AG09309 (cell line): ENCODE results near the gene ZDHHC3.

Experiments used
- DNase-seq: peaks from one replicate; pipeline ENCODE4 v3.0.0-alpha.2; 2010; ENCODE audit warnings: low read depth
- H3K4me3 ChIP-seq: 2 replicates; pipeline ENCODE4 v1.5.1; 2011; ENCODE audit warnings: mild to moderate bottlenecking, low read depth, low read length, moderate library complexity; ENCODE audit not compliant: control insufficient read depth
- TF ChIP-seq, protein P1 (sequence below): IDR thresholded peaks from 2 replicates; pipeline ENCODE4 v1.5.1; 2011; ENCODE audit warnings: mild to moderate bottlenecking, low read depth, low read length, inconsistent platforms; ENCODE audit not compliant: insufficient read depth, control insufficient read depth; ENCODE audit errors: missing control alignments

ZDHHC3 gene

DNA sequence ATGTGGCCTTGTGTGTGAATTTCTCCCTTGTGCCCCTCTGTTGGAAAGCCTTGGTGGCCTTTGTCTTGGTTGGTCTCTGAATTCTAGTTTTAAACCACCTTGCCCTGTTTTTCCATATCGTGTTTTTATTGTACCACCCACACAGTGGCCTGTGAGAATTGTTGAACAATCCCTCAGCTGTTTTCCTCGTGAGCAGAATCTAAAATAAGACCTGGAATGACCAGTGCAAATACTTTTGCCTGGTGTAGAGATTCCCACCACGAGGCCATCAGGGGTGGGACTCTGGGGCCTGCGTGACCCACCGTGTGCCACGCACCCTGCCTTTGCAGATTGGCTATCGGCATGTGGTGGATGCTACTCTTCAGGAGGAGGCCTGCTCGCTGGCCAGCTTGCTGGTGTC lies 31.1 kb upstream of the ZDHHC3 start:
- TF ChIP-seq, protein P1, sequence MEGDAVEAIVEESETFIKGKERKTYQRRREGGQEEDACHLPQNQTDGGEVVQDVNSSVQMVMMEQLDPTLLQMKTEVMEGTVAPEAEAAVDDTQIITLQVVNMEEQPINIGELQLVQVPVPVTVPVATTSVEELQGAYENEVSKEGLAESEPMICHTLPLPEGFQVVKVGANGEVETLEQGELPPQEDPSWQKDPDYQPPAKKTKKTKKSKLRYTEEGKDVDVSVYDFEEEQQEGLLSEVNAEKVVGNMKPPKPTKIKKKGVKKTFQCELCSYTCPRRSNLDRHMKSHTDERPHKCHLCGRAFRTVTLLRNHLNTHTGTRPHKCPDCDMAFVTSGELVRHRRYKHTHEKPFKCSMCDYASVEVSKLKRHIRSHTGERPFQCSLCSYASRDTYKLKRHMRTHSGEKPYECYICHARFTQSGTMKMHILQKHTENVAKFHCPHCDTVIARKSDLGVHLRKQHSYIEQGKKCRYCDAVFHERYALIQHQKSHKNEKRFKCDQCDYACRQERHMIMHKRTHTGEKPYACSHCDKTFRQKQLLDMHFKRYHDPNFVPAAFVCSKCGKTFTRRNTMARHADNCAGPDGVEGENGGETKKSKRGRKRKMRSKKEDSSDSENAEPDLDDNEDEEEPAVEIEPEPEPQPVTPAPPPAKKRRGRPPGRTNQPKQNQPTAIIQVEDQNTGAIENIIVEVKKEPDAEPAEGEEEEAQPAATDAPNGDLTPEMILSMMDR, result no peak
- no peak overlapping the region for H3K4me3 ChIP-seq
- no peak for DNase-seq

GRCh38 chr3:45003859-45004258 lies 27.9 kb upstream of the ZDHHC3 start:
- TF ChIP-seq, protein P1, result no peak
- H3K4me3 ChIP-seq, result no peak overlapping the region
- DNase-seq, result no peak

- DNase-seq, result no peak
- TF ChIP-seq, protein P1, result no peak
- no peak overlapping the region for H3K4me3 ChIP-seq
Observed at GRCh38 chr3:45003406-45003805, 27.4 kb upstream of the ZDHHC3 start.

- DNase-seq, result no peak
- no peak overlapping the region for H3K4me3 ChIP-seq
- TF ChIP-seq, protein P1, result no peak
Observed at GRCh38 chr3:45002720-45003119, 26.7 kb upstream of the ZDHHC3 start.

DNA sequence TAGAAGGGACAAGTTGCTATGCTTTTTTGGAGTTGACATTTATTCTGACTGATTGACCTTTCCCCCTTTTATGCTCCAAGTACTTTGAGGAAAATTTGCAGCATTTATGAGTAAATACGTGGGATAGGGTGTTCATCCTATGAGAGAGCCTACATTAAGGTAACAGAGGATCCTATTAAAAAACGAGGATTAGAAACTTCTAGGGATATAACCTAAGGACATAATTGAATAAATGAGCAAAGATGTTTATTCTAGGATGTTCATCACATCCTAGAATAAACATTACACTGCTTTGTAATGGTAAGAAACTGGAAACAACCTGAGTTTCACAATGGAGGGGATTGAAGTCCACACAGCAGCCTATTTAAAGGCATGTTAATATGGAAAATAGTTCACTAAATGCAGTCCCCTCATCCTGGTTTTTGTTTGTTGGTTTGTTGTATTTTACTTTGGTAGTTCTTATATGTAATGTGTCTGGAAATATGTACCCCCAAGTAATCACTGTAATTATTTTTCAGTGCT lies 26.2 kb upstream of the ZDHHC3 start:
- H3K4me3 ChIP-seq, result no peak overlapping the region
- TF ChIP-seq, protein P1, result no peak
- DNase-seq, result no peak

DNA sequence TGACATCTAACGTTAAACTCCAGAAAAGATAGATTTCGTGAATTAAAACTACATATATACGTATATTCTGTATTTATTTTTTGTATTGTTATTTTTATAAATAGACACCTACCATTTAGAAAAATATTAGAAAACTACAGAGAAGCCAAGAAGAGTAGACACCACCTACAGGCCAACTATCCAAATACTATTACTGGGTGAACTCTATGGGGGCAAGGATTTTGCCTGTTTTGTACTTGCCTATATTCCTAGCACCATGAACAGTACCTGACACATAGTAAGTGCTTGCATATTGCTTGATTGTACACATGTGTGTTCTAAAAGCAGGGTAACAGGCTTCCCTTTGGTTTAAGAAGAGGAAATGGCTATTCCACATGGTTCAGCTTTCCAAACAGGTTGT lies 25.8 kb upstream of the ZDHHC3 start:
- DNase-seq, result no peak
- H3K4me3 ChIP-seq, result no peak overlapping the region
- TF ChIP-seq, protein P1, result no peak

DNA sequence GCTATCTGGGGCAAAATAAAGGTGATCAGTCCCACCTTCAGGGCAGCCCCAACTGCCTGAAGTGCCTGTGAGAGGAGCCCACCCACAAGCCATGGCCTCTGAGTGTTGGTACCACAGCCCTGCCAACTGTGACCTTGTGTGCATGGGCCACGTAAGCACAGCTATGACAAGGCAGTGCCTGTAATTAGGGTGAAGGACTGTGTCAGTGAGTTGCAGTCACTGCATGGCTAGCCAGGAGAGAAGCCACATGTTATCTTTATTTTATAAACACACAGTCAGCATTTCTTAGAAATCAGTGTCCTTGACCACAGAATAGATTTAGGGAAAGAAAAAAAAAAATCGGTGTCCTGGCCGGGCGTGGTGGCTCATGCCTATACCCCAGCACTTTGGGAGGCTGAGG lies 24.8 kb upstream of the ZDHHC3 start:
- DNase-seq, result no peak
- TF ChIP-seq, protein P1, result no peak
- no peak overlapping the region for H3K4me3 ChIP-seq
